GM12873 (cell line): Measurements from ENCODE around the gene DNAH17.

Experiments used
- CTCF ChIP-seq: IDR thresholded peaks from 2 replicates; pipeline ENCODE4 v1.5.1; 2012; ENCODE audit warnings: low read depth, mild to moderate bottlenecking, moderate library complexity, low read length, control low read depth; ENCODE audit not compliant: insufficient read depth; ENCODE audit errors: missing control alignments

Gene DNAH17

DNA sequence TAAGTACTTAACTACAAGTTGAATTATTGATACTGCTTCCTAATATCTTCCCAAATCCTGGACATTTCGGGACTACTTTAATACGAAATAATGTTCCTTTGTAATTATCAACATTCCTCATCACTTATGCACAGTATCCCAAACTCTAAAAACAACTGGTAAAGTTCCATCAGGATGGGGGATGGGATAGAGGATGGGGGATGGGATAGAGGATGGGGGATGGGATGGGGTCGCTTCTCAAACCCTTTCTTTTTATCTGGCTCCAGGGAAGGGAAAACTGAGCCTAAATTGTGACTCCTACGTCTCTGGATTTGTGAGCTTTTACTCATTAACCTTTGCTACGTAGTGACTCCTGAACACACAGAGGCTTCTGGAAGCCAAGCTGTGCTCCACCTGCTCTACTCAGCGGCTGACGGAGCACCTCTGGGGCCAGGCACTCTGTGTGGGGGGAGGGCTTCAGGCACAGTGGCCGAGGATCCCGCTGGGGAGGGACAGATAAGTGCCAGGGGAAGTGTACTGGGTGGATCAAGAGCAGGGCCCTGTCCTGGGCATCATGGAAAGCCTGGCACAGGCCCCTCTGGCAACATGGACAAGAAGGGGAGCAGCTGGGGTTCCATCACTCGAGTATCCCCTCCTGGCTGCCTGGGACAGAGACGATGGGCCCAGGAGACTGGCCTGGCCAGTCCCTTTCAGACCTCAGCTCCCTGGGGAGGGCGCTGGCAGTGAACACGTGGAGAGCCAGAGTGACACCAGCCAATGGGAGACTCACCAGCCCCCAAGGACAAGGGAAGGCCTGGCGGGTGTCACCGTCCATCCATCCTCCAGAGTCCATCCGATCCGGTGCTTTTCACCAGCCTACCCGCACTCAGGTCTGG is 142.5 kb downstream of the DNAH17 start:
- no peak for TF ChIP-seq CTCF

DNA sequence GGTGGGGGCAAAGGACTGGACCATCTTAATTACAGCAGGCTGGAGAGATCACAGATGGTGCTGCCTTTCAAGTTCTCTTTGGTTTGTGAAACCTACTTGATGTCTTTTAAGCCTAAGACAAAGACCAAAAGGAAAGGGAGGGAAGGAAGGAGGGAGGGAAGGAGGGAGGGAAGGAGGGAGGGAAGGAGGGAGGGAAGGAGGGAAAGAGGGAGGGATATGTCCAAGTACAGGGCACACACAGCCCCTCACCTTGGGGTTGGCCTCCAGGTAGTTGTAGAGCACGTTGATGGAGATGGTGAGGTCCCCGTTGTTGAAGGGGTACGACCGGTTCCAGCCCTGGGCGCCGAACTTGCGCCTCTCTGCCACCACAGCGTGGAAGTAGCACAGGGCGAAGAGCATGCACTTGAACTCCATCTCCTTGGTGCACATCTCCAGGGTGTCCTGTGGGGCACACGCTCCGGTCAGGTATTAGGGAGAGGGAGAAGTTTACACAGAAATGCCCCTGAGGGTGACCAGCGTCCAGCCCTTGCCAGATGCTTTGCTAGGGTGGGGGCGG is 143.3 kb downstream of the DNAH17 start:
- TF ChIP-seq CTCF = no peak

DNA sequence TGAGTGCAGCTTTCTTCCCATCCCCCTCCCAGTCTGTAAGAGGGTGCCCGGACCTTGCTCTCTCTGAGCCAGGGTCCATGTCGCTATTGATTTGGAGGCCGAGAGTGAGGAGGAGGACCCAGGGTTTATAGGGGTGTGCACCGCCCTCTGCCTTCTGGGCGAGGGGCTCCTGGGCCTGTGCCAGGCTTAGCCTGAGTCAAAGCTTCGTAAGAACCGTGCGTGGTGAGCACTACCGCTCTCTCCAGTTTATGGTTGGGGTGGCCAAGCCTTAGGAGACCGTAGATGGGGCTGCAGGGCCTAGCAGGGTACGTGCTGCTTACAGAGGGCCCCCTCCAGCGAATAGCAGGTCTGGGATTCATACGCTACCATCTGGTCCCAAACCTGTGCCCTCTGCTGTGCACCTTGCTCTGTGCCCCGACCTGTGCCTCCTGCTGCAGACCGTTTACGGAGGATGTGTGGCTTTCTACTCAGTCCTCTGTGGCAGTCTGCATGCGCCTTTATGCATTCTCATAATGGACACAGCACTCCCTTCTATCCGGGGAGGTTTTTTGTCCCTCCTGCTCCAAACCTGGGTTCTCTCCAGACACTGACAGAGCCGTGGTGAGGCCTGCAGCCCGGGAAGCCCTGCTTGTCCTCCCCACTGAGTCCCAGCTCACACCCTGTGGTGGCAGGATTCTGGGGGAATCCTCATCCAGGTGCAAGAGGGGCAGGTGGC is 144.0 kb downstream of the DNAH17 start:
- TF ChIP-seq CTCF = no peak

- no peak for TF ChIP-seq CTCF
Observed at GRCh38 chr17:78432226-78433012, 144.8 kb downstream of the DNAH17 start.

DNA sequence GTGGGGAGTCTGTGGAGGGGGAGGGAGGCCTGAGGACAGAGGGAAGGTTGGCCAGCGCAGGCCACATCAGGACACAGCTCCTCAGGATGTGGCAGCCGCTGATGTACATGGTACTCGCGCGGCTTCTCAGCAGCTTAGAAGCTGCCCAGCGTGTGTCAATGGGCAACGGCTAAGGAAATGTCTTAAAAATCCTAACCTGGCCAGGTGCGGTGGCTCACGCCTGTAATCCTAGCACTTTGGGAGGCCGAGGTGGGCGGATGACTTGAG is 145.6 kb downstream of the DNAH17 start:
- no peak for TF ChIP-seq CTCF

DNA sequence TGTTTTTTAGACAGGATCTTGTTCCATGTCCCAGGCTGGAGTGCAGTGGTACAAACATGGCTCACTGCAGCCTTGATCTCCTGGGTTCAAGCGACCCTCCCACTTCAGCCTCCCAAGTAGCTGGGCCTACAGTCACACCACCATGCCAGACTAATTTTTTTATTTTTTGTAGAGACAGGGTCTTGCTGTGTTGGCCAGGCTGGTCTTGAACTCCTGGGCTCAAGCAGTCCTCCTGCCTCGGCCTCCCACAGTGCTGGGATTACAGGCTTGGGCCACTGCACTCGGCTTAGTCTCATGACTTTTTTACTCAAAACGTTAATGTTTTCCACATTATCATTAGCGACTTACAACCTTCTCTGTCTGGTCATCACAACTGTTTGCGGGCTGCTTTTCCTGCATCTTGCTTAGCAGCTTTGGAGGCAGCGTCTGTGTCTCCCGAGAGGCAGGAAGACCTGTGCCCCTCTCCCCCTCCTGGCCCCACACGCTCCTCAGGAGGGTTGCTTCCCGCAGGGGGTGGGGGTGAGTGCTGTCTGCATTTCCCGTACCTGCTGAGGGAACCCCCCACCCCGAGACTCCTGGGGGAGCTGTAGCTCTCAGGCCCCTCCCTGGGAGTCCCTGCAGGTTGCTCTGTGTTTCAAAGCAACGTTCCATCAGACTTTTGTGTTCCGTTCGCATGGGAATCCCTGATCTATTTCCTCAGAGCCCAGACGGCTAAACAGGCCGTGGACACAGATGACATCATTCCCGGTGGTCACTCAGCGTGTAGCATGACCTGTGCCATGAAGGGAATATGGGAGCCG is 146.1 kb downstream of the DNAH17 start:
- TF ChIP-seq CTCF = no peak
